ENCODE measurements around the gene LRIG2. TPM values are rescaled to one million over a fixed set of nuclear protein-coding genes. Genes with fewer than 3 reads are reported as not detected.
A peak's percentile ranks its signal among the peaks of the same experiment; 100 is the strongest.
"Not testable (repeated sequence)": the region's sequence is repeated elsewhere in the genome, so short reads cannot be mapped to it uniquely, and the experiment has no call there.

Gene LRIG2
- total RNA-seq, 1 experiment from 2014 or later = 8.8 TPM

DNA sequence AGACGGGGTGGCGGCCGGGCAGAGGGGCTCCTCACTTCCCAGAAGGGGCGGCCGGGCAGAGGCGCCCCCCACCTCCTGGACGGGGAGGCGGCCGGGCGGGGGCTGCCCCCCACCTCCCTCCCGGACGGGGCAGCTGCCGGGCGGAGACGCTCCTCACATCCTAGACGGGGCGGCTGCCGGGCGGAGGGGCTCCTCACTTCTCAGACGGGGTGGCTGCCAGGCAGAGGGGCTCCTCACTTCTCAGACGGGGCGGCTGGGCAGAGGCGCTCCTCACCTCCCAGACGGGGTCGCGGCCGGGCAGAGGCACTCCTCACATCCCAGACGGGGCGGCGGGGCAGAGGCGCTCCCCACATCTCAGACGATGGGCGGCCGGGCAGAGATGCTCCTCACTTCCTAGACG is 9.5 kb upstream of the LRIG2 start:
- not testable (repeated sequence) for DNase-seq (ENCODE audit: low read depth)

DNA sequence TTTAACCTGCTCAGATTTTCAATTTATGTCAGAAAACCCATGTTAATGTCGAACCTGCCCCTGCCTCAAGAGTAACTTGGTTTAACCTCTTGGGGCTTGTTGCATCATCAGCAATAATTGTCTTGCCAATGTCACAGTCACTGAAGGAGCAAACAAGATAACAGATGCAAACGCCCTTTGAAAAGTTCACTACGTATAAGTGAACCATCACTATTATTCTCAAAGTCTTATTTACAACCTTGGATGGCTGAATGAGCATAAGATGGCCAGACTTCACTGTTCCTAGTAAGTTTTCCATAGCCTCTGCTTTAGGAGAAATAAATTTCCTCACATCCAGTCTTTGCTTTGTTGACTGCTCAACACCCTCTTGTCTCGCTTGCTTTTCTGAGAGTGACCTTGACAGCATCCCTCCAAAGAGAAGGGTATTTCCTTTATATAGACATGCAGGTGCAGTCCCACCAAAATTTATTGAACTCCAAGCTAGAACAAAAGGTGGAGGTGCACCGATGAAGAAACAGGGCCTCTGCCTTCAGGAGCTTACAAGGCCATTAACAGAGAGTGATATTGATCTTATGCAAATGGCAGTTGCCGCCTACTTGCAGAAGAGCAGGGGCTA is 749 bp upstream of the LRIG2 start:
- DNase-seq (ENCODE audit: low read depth) = no peak

DNA sequence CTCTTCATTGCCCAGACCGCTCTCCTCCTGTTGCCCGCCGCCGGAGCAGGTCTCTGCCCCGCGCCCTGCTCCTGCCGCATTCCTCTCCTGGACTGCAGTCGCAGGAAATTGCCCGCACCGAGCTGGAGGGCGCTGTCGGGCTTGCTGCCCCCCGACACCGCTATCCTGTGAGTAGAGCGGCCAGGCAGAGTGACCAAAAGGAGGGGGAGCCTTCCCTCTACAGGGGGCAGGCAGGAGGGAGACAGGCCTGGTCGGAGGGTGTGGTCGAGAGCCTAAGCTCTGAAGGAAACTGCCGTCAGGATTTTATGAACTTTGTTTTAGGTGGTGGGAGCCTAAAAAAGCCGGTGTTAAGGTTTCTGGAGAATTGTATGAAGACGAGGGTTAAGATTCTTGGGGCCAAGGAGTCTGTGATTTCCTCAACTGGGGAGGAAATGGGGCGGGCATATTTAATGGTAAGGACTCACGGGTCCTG is 517 bp downstream of the LRIG2 start:
- DNase-seq (ENCODE audit: low read depth) = peak; percentile 55

DNA sequence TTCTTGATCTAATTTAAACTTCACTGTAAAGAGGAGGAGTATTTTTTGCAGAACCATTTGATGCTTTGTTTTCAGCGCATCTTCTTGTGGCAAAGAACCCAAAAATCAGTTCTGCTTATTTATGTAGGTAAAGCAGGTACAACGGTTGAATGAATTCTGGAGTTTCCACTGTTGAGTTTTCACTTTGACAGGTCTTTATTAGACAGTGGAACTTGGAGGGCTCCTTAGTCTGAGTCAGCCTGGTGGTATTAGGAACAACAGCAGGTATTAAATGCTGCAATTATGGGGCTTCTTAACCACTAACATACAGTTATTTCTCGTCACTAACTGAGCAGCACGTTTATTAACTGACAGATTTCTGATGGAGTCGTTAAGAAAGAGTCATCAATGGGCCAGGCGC is 1.2 kb downstream of the LRIG2 start:
- peak; percentile 8 for DNase-seq (ENCODE audit: low read depth)

DNA sequence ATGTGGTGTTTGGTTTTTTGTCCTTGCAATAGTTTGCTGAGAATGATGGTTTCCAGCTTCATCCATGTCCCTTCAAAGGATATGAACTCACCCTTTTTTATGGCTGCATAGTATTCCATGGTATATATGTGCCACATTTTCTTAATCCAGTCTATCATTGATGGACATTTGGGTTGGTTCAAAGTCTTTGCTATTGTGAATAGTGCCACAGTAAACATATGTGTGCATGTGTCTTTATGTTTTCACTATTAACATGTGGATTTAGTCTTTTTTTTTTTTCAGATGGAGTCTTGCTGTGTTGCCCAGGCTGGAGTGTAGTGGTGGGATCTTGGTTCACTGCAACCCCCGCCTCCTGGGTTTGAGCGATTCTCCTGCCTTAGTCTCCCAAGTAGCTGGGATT is 5.0 kb downstream of the LRIG2 start:
- DNase-seq (ENCODE audit: low read depth) = not testable (repeated sequence)

DNA sequence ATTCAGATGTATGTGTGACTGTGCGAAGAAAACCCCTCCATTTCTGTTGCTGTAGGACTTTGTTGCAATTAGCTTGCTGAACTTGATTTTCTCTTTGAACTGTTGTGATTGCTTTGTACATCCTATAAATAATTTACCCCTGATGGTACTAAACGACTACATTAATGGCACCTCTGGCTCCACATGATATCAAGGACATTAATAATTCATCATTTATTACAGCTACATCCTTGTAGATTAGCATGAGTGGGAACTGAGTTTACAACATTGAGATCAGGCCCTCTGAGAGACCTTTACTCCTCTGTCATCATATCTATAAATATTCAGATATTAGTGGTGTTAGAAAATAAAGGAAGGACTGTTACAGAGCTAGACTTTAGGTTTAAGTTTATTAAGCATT is 13.5 kb downstream of the LRIG2 start:
- DNase-seq (ENCODE audit: low read depth) = no peak

DNA sequence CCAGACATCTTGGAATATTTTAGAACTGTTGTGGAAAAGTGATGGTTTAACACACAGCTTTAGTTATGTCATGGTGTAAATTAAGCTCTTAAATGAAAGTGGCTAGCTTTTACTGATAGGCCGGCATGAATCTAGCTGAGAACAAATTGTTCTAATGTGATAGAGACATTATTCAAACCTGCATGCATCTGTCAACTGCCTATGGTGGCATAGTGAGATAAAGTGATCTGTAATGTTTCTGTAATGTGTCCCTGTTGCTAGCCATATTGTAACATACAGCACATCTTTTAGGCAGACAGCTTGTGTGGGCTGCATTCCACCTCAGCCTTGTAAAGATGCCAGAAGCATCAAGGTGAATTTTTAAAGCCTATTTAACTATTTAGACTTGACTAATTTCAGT is 16.0 kb downstream of the LRIG2 start:
- no peak for DNase-seq (ENCODE audit: low read depth)

DNA sequence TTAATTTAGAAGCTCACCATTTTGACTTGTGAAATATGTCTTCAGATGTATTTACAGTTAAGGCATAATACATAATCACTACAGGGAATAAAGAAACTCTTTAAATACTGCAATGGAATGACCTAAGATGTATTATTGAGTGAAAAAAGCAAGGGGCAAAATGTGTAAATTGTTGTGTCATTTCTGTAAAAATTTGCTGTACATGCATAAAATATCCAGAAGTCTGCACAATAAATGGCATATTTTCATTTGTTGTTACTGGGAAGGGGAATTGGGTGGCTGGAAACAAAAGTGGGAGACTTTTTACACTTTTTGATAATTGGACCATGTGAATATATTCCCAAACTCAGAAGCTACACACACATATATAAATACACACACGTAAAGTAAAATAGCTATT is 17.1 kb downstream of the LRIG2 start:
- no peak for DNase-seq (ENCODE audit: low read depth)

DNA sequence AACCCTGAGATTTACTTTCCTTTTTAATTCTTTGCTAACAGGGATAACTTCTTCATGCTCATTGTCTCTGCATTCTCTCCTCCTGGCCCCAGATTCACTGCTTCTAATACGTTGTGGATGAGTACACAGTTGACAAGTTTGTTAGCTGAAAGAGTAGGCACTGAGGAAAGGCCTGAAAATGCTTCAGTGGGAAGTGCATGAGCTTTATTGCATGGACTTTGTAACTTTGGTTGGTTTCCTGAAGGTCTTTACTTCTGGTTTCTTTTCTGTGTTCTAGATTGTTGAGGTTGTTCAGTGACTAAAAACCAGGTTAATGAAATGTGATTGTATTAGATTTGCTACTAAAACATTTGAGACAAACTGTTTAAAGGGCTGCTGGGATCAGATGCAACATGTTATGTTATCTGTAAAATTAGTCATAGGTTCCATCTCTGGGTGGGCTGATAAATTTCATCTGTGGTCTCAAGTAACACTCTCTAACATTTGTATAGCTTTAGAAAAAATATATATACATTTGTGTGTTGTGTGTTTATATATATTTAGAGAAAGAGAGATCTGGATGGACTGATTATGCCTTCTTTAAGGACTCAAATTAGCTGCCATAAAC is 19.1 kb downstream of the LRIG2 start:
- DNase-seq (ENCODE audit: low read depth) = no peak

DNA sequence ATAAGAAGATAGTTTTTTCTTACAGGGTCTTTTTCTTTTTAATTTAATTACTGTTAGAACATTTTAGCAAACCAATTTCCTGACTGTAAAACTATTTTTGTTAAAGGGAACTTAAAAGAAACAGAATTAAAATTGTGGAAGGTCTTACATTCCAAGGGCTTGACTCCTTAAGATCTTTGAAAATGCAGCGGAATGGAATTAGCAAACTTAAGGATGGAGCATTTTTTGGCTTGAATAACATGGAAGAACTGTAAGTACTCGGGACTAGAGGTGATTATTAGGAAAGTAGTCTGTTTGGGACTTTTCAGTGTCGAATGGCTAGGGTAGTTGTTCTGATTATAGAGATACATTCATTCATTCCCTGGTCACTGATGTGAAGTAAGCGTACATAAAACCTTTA is 21.5 kb downstream of the LRIG2 start:
- no peak for DNase-seq (ENCODE audit: low read depth)

DNA sequence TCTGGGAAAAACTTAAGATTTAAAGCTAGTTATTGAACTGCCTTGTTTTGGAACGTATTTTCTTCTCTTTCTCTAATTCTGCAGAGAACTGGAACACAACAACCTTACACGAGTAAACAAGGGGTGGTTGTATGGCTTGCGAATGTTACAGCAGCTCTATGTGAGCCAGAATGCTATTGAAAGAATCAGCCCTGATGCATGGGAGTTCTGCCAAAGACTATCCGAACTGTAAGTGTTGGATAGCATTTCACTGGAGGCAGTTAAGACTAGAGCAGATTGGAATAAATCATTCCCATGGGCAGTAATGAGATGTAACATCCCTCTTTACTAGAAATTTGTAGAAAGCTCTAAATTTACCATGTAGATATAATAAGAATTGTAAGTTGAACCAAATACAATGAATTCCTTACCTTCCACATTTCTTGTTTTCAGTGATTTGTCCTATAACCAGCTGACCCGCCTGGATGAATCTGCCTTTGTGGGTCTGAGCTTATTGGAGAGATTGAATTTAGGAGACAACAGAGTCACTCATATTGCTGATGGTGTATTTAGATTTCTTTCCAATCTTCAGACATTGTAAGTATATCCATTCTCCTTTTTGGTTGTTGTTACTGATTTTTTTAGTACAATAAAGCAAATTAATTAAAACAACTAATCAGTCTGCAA is 22.9 kb downstream of the LRIG2 start:
- no peak for DNase-seq (ENCODE audit: low read depth)

DNA sequence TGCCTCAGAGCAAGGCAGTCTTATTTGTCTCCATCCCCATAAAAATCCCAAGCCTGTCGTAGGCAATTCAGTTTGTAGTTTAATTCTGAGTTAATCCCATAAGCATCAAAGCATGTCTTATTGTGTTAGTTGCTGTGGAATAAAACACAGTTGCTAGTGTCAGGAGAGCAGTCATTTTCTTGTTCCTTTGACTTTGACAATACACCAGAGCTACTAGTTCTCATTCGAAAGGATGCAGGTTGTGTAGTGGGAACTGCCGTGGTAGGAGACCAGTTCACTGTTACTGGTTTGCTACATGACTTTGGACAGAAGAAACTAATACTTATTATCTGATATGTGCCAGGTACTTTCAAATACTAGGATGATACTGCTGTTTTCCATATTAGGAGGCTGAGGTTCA is 23.5 kb downstream of the LRIG2 start:
- DNase-seq (ENCODE audit: low read depth) = no peak

DNA sequence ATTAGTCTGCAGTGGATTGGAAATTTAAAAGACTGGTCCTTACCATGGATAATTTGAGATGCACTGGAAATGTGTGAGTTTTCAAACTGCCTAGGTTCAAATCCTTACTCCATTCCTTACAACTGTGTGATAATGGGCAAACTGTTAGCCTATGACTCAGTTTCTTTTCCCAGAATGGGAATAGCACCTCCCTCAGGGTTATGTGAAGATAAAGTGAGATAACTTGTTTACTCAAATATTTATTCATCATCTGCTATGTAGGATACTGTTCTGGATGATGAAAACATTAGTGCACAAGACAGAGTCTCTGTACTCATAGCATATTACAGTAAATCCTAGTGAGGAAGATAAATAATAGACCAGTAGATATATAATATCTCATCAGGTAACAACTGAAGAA is 28.6 kb downstream of the LRIG2 start:
- DNase-seq (ENCODE audit: low read depth) = no peak

DNA sequence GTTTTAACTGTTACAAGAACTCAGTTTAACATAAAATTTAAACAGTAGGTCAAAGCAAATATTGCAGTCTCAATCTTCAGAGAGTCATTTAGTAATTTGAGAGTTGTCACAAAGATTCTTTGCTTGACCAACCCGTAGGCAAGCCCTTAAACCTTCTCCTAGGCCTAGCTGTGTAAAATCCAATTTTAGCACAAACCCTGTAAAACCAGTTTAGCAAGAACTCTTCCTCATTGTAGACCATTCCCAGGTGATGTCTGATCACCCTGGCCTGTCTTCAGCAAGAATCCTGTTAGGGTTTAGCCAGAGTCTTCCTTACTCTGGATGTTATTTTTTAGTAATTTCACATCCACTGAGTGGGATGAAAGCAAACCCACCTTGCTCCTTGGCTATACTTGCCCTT is 30.1 kb downstream of the LRIG2 start:
- DNase-seq (ENCODE audit: low read depth) = no peak

DNA sequence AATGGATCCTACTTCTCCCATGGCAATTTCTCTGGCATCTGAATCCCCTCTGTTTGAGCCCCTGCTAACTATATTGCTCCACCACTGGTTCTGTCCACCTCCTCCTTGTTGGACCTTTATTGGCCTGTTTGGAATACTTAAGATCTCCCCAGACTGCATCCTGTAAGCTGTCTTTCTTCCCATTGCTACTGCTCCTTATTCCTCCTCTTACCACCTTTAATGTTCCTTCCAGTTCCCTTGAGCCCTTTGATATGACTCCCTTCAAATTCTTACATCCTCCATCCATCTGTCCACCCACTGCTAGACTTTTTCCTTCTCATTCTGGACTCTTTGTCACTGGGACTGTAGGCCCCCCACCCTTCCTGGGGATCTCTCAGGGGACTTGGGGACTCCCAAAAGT is 31.0 kb downstream of the LRIG2 start:
- DNase-seq (ENCODE audit: low read depth) = no peak

DNA sequence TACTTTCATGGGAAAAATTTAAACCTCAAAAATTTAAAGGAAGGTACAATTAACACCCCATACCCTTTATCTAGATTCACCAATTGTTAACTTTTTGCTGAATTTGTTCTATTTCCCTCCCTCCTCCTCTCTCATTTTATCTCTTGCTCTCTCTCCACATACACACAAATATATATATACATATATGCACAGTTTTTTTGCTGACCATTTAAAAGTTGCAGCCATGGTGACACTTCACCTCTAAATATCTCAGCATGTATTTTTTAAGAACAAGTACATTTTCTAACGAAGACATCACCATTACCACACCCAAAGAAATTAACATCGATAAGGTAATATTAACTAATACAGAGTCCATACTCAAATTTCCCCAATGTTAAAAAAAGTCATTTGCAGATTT is 33.9 kb downstream of the LRIG2 start:
- DNase-seq (ENCODE audit: low read depth) = no peak

DNA sequence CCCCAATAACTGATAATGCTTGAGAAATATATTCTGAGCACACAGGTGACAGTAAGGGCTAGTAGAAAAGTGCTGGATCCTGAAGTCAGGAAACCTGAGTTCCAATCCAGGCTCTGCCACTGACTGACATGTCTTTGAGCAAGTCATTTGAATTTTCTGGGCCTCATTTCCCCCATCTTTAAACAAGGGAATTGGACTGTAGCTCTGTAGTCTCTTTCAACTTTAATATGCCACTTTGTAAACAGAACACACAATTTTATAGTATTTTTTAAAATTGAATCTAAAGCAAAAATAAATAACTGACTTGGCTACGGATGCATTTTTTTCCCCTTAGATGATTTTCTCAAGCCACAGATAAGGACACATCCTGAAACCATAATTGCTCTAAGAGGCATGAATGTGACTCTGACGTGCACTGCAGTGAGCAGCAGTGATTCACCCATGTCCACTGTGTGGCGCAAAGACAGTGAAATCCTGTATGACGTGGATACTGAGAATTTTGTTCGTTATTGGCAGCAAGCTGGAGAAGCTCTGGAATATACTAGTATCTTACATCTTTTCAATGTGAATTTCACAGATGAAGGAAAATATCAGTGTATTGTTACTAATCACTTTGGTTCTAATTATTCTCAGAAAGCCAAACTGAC is 37.0 kb downstream of the LRIG2 start:
- peak; percentile 90 for DNase-seq (ENCODE audit: low read depth)

DNA sequence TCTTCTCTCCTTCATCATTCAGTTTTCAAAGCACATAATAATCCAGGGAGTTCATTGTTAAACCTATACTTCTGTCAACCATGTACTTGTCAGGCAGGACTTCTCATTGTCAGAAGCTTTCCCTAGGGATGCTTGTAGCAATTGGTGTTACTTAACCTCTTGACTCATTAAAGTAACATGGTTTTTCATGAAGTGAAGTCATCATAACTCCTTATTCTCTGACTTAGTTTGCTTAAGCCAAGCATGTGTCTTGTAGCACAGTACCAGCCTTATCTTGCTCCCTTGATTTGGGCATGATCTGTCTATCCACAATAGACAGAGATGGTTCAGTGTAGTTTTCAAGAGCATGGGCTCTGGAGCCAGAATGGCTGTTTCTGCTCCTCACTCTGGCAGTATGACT is 45.3 kb downstream of the LRIG2 start:
- no peak for DNase-seq (ENCODE audit: low read depth)

DNA sequence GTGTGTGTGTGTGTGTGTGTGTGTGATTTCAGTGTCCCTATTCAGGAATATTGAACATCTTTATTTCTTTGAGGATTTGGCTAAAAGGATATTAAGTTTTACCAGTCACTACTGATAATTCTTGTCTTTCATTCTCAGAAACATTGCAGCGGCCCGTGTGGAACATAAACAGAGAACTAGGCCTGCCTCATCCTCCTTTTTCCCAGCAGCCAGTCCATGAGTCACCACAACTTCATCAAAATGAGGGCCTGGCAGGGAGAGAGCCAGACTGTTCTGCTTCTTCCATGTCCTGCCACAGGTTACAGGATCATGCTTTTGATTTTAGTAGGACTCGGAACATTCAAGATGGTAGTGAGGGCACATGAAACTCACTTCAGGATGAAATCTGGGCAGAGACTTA is 50.7 kb downstream of the LRIG2 start:
- DNase-seq (ENCODE audit: low read depth) = no peak

DNA sequence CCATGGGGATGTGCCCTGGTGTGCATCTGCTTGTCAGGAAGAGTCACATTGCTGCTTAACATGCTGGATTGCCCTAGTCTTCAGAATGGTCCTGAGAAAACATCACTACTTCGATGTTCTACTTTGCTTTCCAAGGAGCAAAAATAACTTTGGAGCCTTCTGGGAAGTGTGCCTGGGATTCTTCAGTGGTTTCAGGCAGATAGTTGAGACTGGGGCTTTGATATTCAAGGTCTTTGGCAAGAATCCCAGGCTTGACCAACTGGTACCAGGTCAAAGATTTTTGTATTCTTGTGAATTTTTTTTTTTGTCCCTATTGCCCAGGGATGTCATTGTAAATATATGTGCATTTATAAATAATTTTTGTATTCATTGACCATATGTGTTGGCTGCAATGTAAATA is 51.4 kb downstream of the LRIG2 start:
- no peak for DNase-seq (ENCODE audit: low read depth)

DNA sequence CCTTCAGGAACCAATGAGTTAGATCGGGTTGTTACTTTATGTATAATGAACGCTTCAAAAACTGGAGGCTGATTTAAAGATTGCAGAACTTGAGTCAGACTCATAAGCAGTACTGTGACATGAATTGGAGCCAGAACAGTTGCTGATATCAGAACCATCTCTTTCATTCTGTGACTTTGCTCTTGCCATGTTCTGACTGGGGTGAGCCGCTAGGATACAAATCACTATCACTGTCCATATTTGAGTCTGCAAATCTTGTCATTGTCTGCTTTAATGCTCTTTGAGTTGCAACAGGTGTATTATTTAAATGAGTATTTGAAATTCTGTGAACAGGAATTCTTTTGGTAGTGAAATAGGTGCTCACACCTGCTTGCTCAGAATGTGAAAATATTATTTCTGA is 52.5 kb downstream of the LRIG2 start:
- no peak for DNase-seq (ENCODE audit: low read depth)

DNA sequence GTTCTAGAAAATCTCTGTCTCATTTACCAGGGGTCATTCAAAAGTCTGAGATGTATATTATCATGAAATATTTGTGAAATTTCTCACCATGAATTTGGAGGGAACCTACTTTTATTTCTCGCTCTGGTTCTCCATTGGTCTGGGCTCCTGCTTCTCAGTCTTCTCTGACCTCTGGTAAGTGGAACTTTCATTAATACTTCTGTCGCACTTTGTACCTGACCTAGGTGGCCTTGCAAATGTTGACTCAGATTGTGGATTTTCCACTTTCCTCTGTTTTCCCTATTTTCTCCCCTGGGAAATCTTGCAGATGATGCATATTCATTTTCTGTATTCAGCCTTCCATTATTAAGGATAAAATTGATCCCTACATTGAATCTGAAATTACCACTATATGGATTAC is 53.2 kb downstream of the LRIG2 start:
- DNase-seq (ENCODE audit: low read depth) = no peak

DNA sequence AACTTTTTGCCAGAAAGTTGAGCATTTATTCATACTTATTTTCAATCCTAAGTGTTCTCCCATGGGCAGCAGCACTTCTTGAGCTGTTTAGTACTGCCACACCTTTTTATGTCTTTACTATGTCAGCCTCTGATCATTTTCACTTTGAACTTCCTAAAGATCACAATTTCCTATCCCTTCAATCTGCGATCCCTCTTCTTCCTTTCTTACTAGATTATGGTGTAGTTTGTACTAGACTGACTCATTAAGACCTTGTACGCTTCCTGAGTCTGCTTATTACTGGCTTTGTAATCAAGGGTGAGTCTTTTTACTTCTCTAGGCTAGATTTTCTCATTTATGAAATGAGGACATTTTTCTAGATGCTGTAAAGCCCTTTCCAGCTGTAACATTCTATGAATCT is 55.1 kb downstream of the LRIG2 start:
- no peak for DNase-seq (ENCODE audit: low read depth)
